ENCODE data around the gene EPGN.

DNA sequence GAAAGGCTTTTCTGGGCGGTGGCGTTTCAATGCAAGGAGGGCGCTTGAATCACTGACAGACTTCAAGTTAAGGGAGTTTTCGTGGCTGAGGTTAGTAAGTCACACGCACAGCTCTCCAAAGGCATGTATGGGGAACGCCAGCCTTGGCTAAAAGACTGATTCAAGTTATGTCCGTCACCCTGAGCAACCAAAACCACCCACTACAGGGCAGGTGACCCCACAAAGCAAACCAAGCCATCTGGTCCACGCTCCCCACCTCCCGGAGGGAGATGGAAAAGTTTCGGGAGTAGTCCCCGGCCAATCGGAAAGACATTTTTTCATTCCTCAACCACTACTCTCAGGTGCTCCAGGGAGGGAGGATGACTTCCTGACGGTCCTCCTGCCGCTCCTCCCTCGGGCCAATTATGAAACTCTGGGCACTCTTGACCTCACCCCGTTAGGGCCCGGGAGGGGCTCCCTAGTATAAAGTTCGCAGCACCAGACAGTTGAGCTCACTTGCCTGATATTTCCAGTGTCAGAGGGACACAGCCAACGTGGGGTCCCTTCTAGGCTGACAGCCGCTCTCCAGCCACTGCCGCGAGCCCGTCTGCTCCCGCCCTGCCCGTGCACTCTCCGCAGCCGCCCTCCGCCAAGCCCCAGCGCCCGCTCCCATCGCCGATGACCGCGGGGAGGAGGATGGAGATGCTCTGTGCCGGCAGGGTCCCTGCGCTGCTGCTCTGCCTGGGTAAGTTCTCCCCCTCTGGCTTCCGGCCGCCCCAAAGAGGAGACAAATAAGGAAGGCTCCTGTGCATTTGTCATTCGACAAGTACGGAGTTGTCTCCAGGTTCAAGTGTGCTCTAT lies 56.6 kb downstream of the EPGN start, which contains the start of gene EREG:
- TF ChIP-seq EZH2 (IDR thresholded peaks at IDR 0.05) (no peak), POLR2AphosphoS5 (IDR thresholded peaks at IDR 0.05; ENCODE audit: borderline replicate concordance, low read depth, low read length) (no peak)
